C1 segment of cervical spinal cord (tissue), 14 donors: ENCODE data around the gene SLC7A10.
"Not testable (repeated sequence)": the region's sequence is repeated elsewhere in the genome, so short reads cannot be mapped to it uniquely, and the experiment has no call there.

Experiments
- DNase-seq, 14 donors: peaks; one replicate each; lab custom pipeline; 2025; lab: John Stamatoyannopoulos, UW

Gene SLC7A10

GRCh38 chr19:33203529-33203928 lies 22.1 kb downstream of the SLC7A10 start:
- no peak for DNase-seq

GRCh38 chr19:33202546-33203507 lies 22.8 kb downstream of the SLC7A10 start:
- DNase-seq: no peak

GRCh38 chr19:33201886-33202545 lies 23.6 kb downstream of the SLC7A10 start:
- DNase-seq: no peak

- DNase-seq: no peak
These were observed 24.2 kb downstream of the SLC7A10 start for GRCh38 chr19:33201473-33201872.

- DNase-seq: no peak
These were observed 26.0 kb downstream of the SLC7A10 start for GRCh38 chr19:33199441-33200265.

- no peak for DNase-seq
These were observed 27.5 kb downstream of the SLC7A10 start for GRCh38 chr19:33198169-33198568.

GRCh38 chr19:33197591-33198000 lies 28.1 kb downstream of the SLC7A10 start:
- no peak for DNase-seq

GRCh38 chr19:33196446-33197193 lies 29.0 kb downstream of the SLC7A10 start:
- DNase-seq: no peak

- no peak for DNase-seq
These were observed 29.9 kb downstream of the SLC7A10 start for GRCh38 chr19:33195645-33196347.

GRCh38 chr19:33194886-33195644 lies 30.6 kb downstream of the SLC7A10 start:
- peak in 4 of 14 donors; percentile 16 to 48 (median 36) for DNase-seq

- peak in 2 of 14 donors; percentile 41 to 48 for DNase-seq
These were observed 31.1 kb downstream of the SLC7A10 start for GRCh38 chr19:33194532-33194885.

- DNase-seq: peak in 8 of 14 donors; percentile 32 to 71 (median 41)
These were observed 31.7 kb downstream of the SLC7A10 start, which contains the start of gene LRP3 for GRCh38 chr19:33193865-33194362. Gene LRP3 (plus strand): TSS chr19:33194330. CDS start chr19:33194786, 456 bp downstream.

GRCh38 chr19:33193269-33193864 lies 32.3 kb downstream of the SLC7A10 start:
- DNase-seq: peak in 1 of 14 donors; percentile 48

- DNase-seq: no peak
These were observed 33.6 kb downstream of the SLC7A10 start for GRCh38 chr19:33192010-33192409.

GRCh38 chr19:33191501-33191900 lies 34.1 kb downstream of the SLC7A10 start:
- no peak for DNase-seq

GRCh38 chr19:33191092-33191491 lies 34.6 kb downstream of the SLC7A10 start:
- not testable (repeated sequence) for DNase-seq

GRCh38 chr19:33189453-33189852 lies 36.2 kb downstream of the SLC7A10 start:
- DNase-seq: no peak

- DNase-seq: no peak
These were observed 38.5 kb downstream of the SLC7A10 start for GRCh38 chr19:33187183-33187540.
